HepG2 (cell line): ENCODE results near the gene URI1. TPM values are rescaled to one million over a fixed set of nuclear protein-coding genes. Genes with fewer than 3 reads are reported as not detected.

Source experiments
- ATAC-seq: fragments of 200-7000 bp; cut with Tn5 transposase; 3 replicates; pipeline ENCODE4 v1.9.1; 2020; ENCODE audit warnings: mild to moderate bottlenecking, moderate library complexity
- BruUV-seq: library from RNA; stranded (reverse); fragments of 400-500 nt; replicated peaks from 2 replicates; lab custom pipeline; 2021; lab: Mats Ljungman, UMichigan
- CTCF ChIA-PET: fragments of 300-600 bp; formaldehyde crosslinking; extraction: SDS; loops from one replicate; lab custom pipeline; 2021; ENCODE audit warnings: low total read pairs, inconsistent platforms, low intra/inter-chr PET ratio; lab: Yijun Ruan, JAX
- POLR2A ChIA-PET: fragments of 350-600 bp; sonication (Branson Sonifier 250); formaldehyde crosslinking; loops from one replicate; lab custom pipeline; 2020; ENCODE audit warnings: antibody characterized with exemption, inconsistent platforms; lab: Yijun Ruan, JAX
- DNase-seq: peaks from one replicate; pipeline ENCODE4 v3.0.0-alpha.2; 2015; ENCODE audit warnings: low spot score
- FAIRE-seq: peaks from 3 replicates; lab custom pipeline; 2011; peaks lifted over from hg19 to GRCh38; lab: Jason Lieb, UNC
- H2AFZ ChIP-seq: one replicate; pipeline ENCODE4 v1.6.1; 2011; ENCODE audit warnings: low read length, inconsistent platforms
- H3K27ac ChIP-seq: fragments of 300-600 bp; 3 replicates; pipeline ENCODE4 v1.8.0; 2011; ENCODE audit warnings: mixed run types, mild to moderate bottlenecking, mixed read lengths, low read length, inconsistent platforms; ENCODE audit not compliant: insufficient read depth; ENCODE audit errors: extremely low read length
- H3K27me3 ChIP-seq, 2 experiments: fragments of 200-600 bp in 1 of 2; 2 replicates in 1 of 2; 3 replicates in 1 of 2; pipeline versions ENCODE4 v1.6.0 to v1.8.0; 2011; ENCODE audit warnings: low read length in 2 of 2, mild to moderate bottlenecking in 2 of 2, moderate library complexity in 2 of 2, inconsistent platforms in 1 of 2; ENCODE audit not compliant: insufficient read depth in 2 of 2, control insufficient read depth in 1 of 2
- H3K36me3 ChIP-seq, 2 experiments: fragments of 200-600 bp in 1 of 2; replicated peaks in 1 of 2; 2 replicates in 1 of 2; 3 replicates in 1 of 2; pipeline versions ENCODE4 v1.5.1 to v1.8.0; 2011; ENCODE audit warnings: low read length in 2 of 2, inconsistent platforms in 1 of 2; ENCODE audit not compliant: insufficient read depth in 2 of 2, control insufficient read depth in 1 of 2
- H3K4me1 ChIP-seq: 2 replicates; pipeline ENCODE4 v1.5.1; 2012; ENCODE audit warnings: low read length, inconsistent platforms; ENCODE audit not compliant: insufficient read depth
- H3K4me2 ChIP-seq: 2 replicates; pipeline ENCODE4 v1.6.0; 2011; ENCODE audit warnings: low read depth, low read length, inconsistent platforms
- H3K4me3 ChIP-seq, 3 experiments: fragments of 200-600 bp in 1 of 3; sonication (generic), shearing (Covaris generic) in 1 of 3; replicated peaks in 1 of 3; 2 replicates each; pipeline ENCODE4 v1.5.1; 2011 to 2016; ENCODE audit warnings: low read length in 3 of 3, inconsistent platforms in 2 of 3, low read depth in 2 of 3, mild to moderate bottlenecking in 2 of 3, control low read depth in 1 of 3, mixed read lengths in 1 of 3; ENCODE audit not compliant: insufficient read depth in 1 of 3
- H3K79me2 ChIP-seq: one replicate; pipeline ENCODE4 v1.6.1; 2011; ENCODE audit warnings: low read length, inconsistent platforms; ENCODE audit not compliant: insufficient read depth
- H3K9ac ChIP-seq: 2 replicates; pipeline ENCODE4 v1.6.0; 2011; ENCODE audit warnings: mild to moderate bottlenecking, low read depth, low read length, inconsistent platforms; ENCODE audit not compliant: insufficient read depth
- H3K9me3 ChIP-seq: 2 replicates; pipeline ENCODE4 v1.5.1; 2012; ENCODE audit warnings: mild to moderate bottlenecking, low read length
- H4K20me1 ChIP-seq: 2 replicates; pipeline ENCODE4 v1.6.0; 2011; ENCODE audit warnings: inconsistent platforms, mild to moderate bottlenecking, low read length, moderate library complexity; ENCODE audit not compliant: insufficient read depth
- ATF2 ChIP-seq: sonication (generic); formaldehyde crosslinking; IDR thresholded peaks from 2 replicates; pipeline ENCODE4 v1.4.0; 2020; ENCODE audit warnings: missing genetic modification reagents
- BORCS8-MEF2B ChIP-seq: sonication (generic); formaldehyde crosslinking; IDR thresholded peaks from 2 replicates; pipeline ENCODE4 v1.8.0; 2022; ENCODE audit warnings: mild to moderate bottlenecking, missing genetic modification reagents
- CSRNP2 ChIP-seq: sonication (generic); formaldehyde crosslinking; conservative IDR thresholded peaks from 2 replicates; pipeline ENCODE4 v1.8.0; 2022; ENCODE audit warnings: low read depth, missing genetic modification reagents
- DMAP1 ChIP-seq: IDR thresholded peaks from 2 replicates; pipeline ENCODE4 v1.6.1; 2016
- FOXK1 ChIP-seq: sonication (generic); formaldehyde crosslinking; IDR thresholded peaks from 2 replicates; pipeline ENCODE4 v1.4.0; 2020; ENCODE audit warnings: low read depth, missing genetic modification reagents, borderline replicate concordance
- GLI4 ChIP-seq: sonication (generic); formaldehyde crosslinking; IDR thresholded peaks from 2 replicates; pipeline ENCODE4 v1.5.1; 2020; ENCODE audit warnings: missing genetic modification reagents, mild to moderate bottlenecking, moderate library complexity, borderline replicate concordance
- HMGXB4 ChIP-seq, 2 experiments: sonication (generic) in 1 of 2; formaldehyde crosslinking in 1 of 2; IDR thresholded peaks; 2 replicates each; pipeline versions ENCODE4 v1.4.0 to v1.6.1; 2018 to 2020; ENCODE audit warnings: missing genetic modification reagents in 2 of 2, borderline replicate concordance in 1 of 2, low read depth in 1 of 2, mild to moderate bottlenecking in 1 of 2, missing biosample characterization in 1 of 2
- HNRNPUL1 ChIP-seq: fragments of 200-400 bp; formaldehyde crosslinking; IDR thresholded peaks from 2 replicates; pipeline ENCODE4 v1.6.1; 2017; ENCODE audit warnings: low read depth, mild to moderate bottlenecking, low read length, moderate library complexity
- IRX3 ChIP-seq: sonication (generic); formaldehyde crosslinking; IDR thresholded peaks from 2 replicates; pipeline ENCODE4 v1.8.1; 2023; ENCODE audit warnings: mild to moderate bottlenecking, low read depth, missing genetic modification reagents, borderline replicate concordance
- TBX3 ChIP-seq: fragments of 450-650 bp; IDR thresholded peaks from 2 replicates; pipeline ENCODE4 v1.6.1; 2017; ENCODE audit warnings: antibody characterized with exemption, mild to moderate bottlenecking, inconsistent platforms, borderline replicate concordance
- TGIF2 ChIP-seq: IDR thresholded peaks from 2 replicates; pipeline ENCODE4 v1.6.1; 2016; ENCODE audit warnings: control low read depth, missing compliant biosample characterization
- U2AF2 ChIP-seq: fragments of 200-400 bp; formaldehyde crosslinking; IDR thresholded peaks from 2 replicates; pipeline ENCODE4 v1.6.1; 2017; ENCODE audit warnings: low read depth, mild to moderate bottlenecking, low read length
- ZNF780A ChIP-seq: sonication (generic); formaldehyde crosslinking; IDR thresholded peaks from 2 replicates; pipeline ENCODE4 v1.8.0; 2022; ENCODE audit warnings: mild to moderate bottlenecking, missing genetic modification reagents, moderate library complexity
- WGBS: methylation state at CpG from one replicate; pipeline ENCODE4 v1.1.6; 2017; ENCODE audit warnings: low lambda C conversion rate; 5-methylcytosine and 5-hydroxymethylcytosine counted together
- in situ Hi-C: cut with HindIII; loops from 2 replicates; pipeline ENCODE4 v1.10.0; 2017; ENCODE audit warnings: low pct_unique_long_range_greater_than_20kb; ENCODE audit not compliant: extremely low pct_ligation_motif_present
- intact Hi-C: fragments of 100-400 bp; cut with micrococcal nuclease; formaldehyde crosslinking; loops from one replicate; pipeline ENCODE4 v1.10.0; 2022; ENCODE audit not compliant: unreplicated experiment
- polyA plus RNA-seq, 8 experiments: library from polyadenylated mRNA; depleted of rRNA in 3 of 8; stranded (reverse) in 7 of 8; unstranded in 1 of 8; fragments of >200 nt; fragmentation: Illumina TruSeq in 4 of 8; extraction: Trizol in 4 of 8; gene quantifications; 2 replicates each; pipeline versions ENCODE4 v1.2.1 to v1.2.3, GENCODE V29; 2011 to 2016; ENCODE audit warnings: low read depth in 4 of 8, missing spikeins in 1 of 8, mixed read lengths in 1 of 8; ENCODE audit not compliant: insufficient read depth in 1 of 8
- total RNA-seq, 5 experiments: library from RNA; depleted of rRNA; stranded (reverse); fragments of >200 nt; fragmentation: Illumina TruSeq; extraction: Trizol; gene quantifications; 2 replicates each; pipeline ENCODE4 v1.2.3, GENCODE V29; 2016; ENCODE audit warnings: low read depth in 1 of 5

Gene URI1
- total and polyA plus RNA-seq, 2 of the 13 experiments (the other 11 are each of a cell fraction or from before 2014, with no cell fraction given), result 43.6 to 67.9 TPM

GRCh38 chr19:29992233-29992867 lies 50.3 kb downstream of the URI1 start:
- POLR2A ChIA-PET, result no interaction called here
- H3K4me2 ChIP-seq, result no peak overlapping the region
- no peak overlapping the region for H3K4me3 ChIP-seq
- no peak overlapping the region for H3K9ac ChIP-seq
- 96% methylated on average over 6 of the region's 6 CpGs for WGBS
- H3K9me3 ChIP-seq, result peaks cover 14% of the 10 kb centered on the region; the same call in 1 of the 2 replicates
- no peaks in the 10 kb centered on the region for H3K4me1 ChIP-seq
- intact Hi-C loops, result no loop called here
- no peaks in the 10 kb centered on the region for H3K27me3 ChIP-seq
- no peak overlapping the region for H2AFZ ChIP-seq
- TF ChIP-seq U2AF2 (no peak), ZNF780A (no peak), IRX3 (CRISPR knock-in tag) (no peak), CSRNP2 (CRISPR knock-in tag) (no peak), DMAP1 (CRISPR knock-in tag) (no peak), ATF2 (CRISPR knock-in tag) (no peak), FOXK1 (no peak), HMGXB4 (CRISPR knock-in tag; IDR thresholded peaks at IDR 0.05; ENCODE audit: borderline replicate concordance in 1 of 2, low read depth in 1 of 2) (no peak), TBX3 (no peak), TGIF2 (CRISPR knock-in tag) (no peak), GLI4 (CRISPR knock-in tag) (no peak), BORCS8-MEF2B (no peak), HNRNPUL1 (no peak)
- no TSS peak for BruUV-seq
- H3K36me3 ChIP-seq, result peaks cover 2 to 6% of the 10 kb centered on the region in 2 experiments; a peak in 4 of 5 replicates
- CTCF ChIA-PET, result no interaction called here
- ATAC-seq (no peak), DNase-seq (no peak), FAIRE-seq (no peak)
- peaks cover 20% of the 10 kb centered on the region for H3K79me2 ChIP-seq
- in situ Hi-C loops, result no loop called here
- no peak overlapping the region for H3K27ac ChIP-seq
- H4K20me1 ChIP-seq, result no peaks in the 10 kb centered on the region
